A549 (cell line): ENCODE data around the gene CLEC16A.

Experiments used
- SREBF2 ChIP-seq: fragments of 450-650 bp; IDR thresholded peaks from 2 replicates; pipeline ENCODE4 v1.6.1; 2014; ENCODE audit warnings: mild to moderate bottlenecking, moderate library complexity
- TFCP2L1 ChIP-seq: fragments of 250-450 bp; sonication (Bioruptor Pico); IDR thresholded peaks from 2 replicates; pipeline ENCODE4 v1.5.0; 2021; ENCODE audit warnings: mild to moderate bottlenecking
- ZFP36 ChIP-seq: fragments of 450-650 bp; IDR thresholded peaks from 2 replicates; pipeline ENCODE4 v1.6.1; 2014; ENCODE audit warnings: borderline replicate concordance; ENCODE audit not compliant: partially characterized antibody
- TF ChIP-seq, protein P1 (sequence below): fragments of 200-600 bp; sonication (generic); IDR thresholded peaks from 2 replicates; pipeline ENCODE4 v1.6.1; 2016; ENCODE audit warnings: antibody characterized with exemption, mild to moderate bottlenecking, moderate library complexity
- TF ChIP-seq, protein P2 (sequence below): fragments of >200 bp; sonication (Bioruptor Twin); formaldehyde crosslinking; IDR thresholded peaks from 3 replicates; pipeline ENCODE4 v1.5.1; 2016

DNA sequence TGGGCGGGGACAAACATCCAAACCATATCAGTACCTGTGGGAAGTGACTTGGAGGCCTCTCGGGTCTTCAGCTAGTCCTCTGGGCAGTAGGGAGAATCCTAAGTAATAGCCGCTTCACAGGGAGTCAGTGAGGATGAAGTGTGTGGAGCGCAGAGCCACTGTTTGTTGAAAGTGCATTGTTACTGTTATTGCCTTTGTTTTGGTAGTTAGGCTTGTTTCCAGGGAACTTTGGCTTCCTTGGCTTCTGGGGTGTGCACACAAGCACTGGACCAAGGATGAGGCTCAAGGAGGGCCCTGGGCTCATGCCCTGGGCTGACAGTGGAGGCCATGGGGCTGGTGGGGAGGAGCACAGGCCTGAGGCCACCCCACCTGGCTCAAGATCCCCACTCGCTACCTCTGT lies 141.6 kb downstream of the CLEC16A start:
- TF ChIP-seq, protein P1, sequence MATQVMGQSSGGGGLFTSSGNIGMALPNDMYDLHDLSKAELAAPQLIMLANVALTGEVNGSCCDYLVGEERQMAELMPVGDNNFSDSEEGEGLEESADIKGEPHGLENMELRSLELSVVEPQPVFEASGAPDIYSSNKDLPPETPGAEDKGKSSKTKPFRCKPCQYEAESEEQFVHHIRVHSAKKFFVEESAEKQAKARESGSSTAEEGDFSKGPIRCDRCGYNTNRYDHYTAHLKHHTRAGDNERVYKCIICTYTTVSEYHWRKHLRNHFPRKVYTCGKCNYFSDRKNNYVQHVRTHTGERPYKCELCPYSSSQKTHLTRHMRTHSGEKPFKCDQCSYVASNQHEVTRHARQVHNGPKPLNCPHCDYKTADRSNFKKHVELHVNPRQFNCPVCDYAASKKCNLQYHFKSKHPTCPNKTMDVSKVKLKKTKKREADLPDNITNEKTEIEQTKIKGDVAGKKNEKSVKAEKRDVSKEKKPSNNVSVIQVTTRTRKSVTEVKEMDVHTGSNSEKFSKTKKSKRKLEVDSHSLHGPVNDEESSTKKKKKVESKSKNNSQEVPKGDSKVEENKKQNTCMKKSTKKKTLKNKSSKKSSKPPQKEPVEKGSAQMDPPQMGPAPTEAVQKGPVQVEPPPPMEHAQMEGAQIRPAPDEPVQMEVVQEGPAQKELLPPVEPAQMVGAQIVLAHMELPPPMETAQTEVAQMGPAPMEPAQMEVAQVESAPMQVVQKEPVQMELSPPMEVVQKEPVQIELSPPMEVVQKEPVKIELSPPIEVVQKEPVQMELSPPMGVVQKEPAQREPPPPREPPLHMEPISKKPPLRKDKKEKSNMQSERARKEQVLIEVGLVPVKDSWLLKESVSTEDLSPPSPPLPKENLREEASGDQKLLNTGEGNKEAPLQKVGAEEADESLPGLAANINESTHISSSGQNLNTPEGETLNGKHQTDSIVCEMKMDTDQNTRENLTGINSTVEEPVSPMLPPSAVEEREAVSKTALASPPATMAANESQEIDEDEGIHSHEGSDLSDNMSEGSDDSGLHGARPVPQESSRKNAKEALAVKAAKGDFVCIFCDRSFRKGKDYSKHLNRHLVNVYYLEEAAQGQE, result no peak
- TF ChIP-seq, protein P2, sequence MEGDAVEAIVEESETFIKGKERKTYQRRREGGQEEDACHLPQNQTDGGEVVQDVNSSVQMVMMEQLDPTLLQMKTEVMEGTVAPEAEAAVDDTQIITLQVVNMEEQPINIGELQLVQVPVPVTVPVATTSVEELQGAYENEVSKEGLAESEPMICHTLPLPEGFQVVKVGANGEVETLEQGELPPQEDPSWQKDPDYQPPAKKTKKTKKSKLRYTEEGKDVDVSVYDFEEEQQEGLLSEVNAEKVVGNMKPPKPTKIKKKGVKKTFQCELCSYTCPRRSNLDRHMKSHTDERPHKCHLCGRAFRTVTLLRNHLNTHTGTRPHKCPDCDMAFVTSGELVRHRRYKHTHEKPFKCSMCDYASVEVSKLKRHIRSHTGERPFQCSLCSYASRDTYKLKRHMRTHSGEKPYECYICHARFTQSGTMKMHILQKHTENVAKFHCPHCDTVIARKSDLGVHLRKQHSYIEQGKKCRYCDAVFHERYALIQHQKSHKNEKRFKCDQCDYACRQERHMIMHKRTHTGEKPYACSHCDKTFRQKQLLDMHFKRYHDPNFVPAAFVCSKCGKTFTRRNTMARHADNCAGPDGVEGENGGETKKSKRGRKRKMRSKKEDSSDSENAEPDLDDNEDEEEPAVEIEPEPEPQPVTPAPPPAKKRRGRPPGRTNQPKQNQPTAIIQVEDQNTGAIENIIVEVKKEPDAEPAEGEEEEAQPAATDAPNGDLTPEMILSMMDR, result no peak
- no peak for TF ChIP-seq ZFP36
- no peak for TF ChIP-seq TFCP2L1 (CRISPR knock-in tag)
- no peak for TF ChIP-seq SREBF2
